GM21367 (cell line): ENCODE results near the gene WWC2.
"Not testable (repeated sequence)": the region's sequence is repeated elsewhere in the genome, so short reads cannot be mapped to it uniquely, and the experiment has no call there.

Experiments used
- ATAC-seq: cut with Tn5 transposase; IDR thresholded peaks from one replicate; pipeline ENCODE4 v1.9.1; 2021; ENCODE audit not compliant: unreplicated experiment

The WWC2 gene

DNA sequence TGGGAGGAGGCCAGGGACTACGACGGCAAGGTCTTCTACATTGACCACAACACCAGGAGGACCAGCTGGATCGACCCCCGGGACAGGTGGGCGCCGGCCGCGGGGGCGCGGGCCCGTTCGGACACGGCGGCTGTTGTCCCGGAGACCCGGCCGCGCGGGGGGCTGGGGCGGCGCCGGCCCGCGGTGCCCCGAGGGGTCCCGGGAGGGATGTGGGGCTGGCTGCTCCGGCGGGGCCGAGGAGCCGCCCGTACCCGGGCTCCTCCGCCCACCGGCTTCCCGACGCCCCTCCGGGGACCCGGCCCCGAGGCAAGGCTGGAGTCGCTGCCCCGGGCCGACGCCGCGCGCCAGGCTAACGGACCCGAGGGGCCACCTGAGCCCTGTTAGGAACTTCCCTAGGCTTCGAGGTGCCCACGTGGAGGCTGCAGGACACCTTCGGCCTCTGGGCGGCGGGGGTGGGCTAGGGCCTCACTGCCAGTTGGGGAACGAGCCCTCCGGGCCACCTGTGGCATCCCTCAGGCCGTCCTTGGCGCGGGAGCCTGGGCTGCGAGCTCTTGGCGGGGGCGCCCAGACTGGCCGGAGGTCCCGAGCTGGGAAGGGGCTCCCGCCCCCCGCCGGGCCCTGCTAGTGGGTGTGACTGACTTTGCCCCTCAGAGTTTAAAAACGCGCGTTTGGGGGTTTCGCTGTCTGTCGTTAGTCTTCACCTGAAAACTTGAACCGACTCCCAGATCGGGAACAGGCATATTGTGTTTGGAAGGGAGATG is 660 bp downstream of the WWC2 start:
- no peak for ATAC-seq

GRCh38 chr4:183100298-183100599 is 1.2 kb downstream of the WWC2 start:
- ATAC-seq: no peak

DNA sequence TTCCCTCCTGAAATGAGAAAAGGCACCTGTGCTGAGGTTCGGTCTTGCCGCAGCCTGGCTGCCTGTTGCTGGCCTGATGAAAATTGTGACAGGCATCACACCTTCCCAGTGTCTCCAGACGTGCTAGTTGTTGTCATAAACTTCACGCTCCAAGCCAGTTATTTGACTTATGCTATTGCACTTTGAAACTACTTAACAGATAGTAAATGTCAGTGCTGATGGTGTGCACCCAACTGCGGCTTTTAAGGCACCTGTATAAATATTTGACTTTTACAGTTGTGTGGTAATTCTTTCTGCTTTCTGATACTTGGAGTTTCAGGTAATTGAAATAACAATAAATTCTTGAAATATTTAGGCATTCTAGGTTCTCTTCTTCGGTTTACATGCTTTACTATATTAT is 1.8 kb downstream of the WWC2 start:
- ATAC-seq: no peak

DNA sequence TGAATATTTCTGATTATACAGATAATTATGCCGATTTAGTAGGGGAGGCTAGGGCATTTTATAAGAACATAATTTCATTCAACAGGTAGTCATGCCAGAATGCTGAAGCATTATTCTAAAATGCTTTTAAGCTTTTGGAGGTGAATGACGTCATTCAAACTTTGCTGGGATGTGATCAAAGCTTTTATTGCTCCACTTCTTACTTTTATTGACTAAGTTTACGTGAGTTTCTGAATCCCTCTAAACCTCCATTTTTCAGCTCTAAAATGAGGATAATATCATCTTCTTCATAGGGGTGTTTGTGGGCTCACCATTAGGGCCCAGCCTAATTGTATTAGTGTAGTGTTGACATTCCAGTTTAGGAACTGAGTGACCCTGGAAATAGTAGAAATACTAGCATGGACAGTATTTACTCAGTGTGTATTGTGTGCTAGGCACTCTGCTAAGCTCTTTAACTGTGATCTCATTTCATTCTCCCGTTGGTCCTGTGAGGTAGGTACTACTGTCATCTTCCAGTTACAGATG is 3.0 kb downstream of the WWC2 start:
- ATAC-seq: no peak

DNA sequence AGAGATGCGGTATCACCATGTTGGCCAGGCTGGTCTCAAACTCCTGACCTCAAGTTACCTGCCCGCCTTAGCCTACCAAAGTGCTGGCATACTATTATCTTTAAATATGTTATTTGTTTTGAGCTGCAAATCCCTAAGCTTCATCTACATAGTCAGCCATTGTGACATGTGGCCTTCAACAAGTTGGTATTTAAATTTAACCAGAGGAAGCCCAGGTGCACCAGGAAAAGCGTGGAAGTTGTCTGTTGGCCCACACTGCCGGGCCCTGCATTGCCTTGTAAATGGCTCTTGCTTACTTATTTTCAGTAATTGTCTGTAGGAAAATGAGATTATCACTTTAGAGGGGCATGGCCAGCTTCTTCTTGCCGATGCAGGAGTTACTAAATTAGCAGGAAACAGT is 6.0 kb downstream of the WWC2 start:
- no peak for ATAC-seq

- no peak for ATAC-seq
These were observed 7.8 kb downstream of the WWC2 start for GRCh38 chr4:183106839-183107238.

GRCh38 chr4:183107891-183108459 is 8.9 kb downstream of the WWC2 start:
- ATAC-seq: no peak

DNA sequence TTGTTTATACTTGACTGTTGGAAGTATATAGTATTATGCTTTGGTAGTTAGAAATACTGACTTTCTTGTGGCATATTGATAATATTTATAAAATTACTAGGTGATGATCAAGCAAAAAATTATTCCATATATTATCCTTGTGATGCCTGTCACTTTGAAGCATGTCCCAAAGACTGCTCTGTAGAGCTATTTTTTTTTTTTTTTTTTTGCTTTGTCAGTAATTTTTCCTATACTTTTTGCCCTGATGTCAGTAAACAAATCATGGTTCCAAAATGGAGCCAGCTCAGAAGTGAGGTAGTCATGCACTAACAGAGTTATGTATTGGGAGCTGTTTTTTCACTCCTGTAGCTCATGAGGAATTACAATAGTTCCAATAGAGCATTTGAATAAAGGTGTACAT is 11.2 kb downstream of the WWC2 start:
- no peak for ATAC-seq

- no peak for ATAC-seq
These were observed 12.4 kb downstream of the WWC2 start for GRCh38 chr4:183111452-183111885.

DNA sequence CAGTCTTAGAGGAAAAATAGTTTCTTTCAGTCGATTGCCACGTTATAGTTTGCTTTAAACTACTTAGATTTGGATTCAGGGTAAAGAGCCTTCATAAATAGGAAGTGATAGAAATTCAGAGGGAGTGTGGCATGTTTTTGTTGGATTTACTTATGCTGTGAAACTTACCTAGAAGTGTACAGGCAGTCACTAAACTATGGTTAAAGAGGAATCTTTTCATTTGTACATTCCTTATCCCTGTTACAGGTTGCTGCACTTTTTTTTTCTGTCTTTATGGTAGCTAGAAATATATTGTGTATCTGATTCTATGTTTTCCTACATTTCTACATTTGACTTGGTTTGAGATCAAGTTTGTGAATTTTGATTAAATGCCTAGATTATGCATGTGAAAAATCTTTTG is 19.1 kb downstream of the WWC2 start:
- no peak for ATAC-seq

DNA sequence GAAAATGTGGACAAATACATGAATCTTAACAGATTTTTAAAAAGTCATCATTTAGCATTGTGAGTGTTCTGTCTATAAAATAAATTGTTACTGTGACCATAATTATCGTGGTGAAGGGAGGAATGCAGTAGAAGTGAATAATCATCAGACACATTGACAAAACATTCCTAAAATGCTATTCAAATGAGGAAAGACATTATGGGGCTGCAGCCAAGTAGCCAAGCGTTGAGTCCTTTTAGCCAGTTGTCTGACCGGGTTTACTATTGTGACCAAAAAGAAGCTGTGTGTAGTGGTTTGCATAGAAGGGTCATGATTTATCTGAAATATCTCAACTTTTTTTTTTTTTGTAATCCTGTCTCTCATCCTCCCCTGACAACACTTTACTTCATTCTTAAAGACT is 19.5 kb downstream of the WWC2 start:
- ATAC-seq: no peak

DNA sequence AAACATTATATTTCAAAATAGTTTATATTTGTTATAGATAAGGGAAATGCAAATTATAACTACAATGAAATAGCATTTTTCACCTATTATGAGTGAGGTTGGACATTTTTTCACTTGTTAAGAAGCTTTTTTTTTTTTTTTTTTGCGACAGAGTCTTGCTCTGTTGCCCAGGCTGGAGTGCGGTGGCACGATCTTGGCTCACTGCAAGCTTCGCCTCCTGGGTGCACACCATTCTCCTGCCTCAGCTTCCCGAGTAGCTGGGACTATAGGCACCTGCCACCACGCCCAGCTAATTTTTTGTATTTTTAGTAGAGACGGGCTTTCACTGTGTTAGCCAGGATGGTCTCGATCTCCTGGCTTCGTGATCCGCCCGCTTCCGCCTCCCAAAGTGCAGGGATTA is 22.6 kb downstream of the WWC2 start:
- ATAC-seq: not testable (repeated sequence)

- no peak for ATAC-seq
These were observed 25.2 kb downstream of the WWC2 start for GRCh38 chr4:183124228-183124627.

- no peak for ATAC-seq
These were observed 25.8 kb downstream of the WWC2 start for GRCh38 chr4:183124865-183125264.

DNA sequence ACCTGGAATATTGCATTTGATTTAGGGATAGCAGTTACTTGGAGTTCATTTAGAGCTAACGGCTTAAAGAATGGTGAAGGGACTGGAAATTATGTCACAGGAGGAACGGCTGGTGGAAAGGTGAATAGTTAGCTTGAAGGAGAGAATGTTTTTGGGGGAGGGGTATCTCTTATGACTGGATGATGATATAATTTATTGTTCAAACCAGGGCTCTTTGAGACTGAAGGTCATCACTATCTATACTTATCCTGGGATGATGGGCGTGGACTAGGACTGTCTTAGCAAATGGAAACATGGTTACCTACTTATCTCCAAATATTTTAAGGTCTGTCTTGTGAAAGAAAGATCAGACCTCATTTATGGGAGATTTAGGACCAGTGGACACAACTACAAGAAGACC is 30.1 kb downstream of the WWC2 start:
- no peak for ATAC-seq

DNA sequence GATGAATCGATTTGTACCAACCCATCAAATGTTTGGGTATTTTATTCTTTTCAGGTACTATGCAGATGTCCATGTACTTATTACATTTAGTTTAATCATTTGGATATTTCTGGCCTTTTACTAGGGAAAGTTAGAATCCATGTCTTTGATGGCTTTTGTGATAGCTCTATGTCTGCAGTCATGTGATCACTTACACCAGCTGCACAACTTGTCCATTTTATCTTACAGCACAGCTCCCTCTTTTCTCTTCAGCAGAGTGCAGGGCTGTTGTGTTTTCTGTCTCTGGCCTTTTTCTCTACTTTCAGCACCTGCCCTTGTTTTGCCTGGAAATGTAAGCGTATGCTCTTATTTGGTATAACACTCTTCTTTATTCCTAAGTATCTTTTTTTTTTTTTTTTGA is 30.6 kb downstream of the WWC2 start:
- ATAC-seq: no peak

GRCh38 chr4:183130328-183131155 is 31.5 kb downstream of the WWC2 start:
- no peak for ATAC-seq

DNA sequence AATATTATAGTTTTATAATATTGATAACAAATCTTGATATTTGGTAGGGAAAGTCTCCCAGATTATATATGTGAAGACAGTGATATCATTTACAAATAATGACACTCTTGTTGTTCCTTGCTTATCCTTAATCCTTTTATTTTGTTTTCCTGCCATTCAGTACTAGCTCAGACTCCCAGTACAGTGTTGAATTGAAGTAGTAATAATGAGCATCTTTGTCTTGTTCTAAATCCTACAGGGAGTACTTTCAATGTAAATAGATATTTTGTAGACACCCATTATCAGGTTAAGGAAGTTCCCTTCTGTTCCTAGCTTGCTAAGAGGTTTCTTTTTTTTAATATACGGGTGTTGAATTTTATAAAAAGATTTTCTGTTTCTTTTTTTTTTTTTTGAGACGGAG is 33.0 kb downstream of the WWC2 start:
- no peak for ATAC-seq

DNA sequence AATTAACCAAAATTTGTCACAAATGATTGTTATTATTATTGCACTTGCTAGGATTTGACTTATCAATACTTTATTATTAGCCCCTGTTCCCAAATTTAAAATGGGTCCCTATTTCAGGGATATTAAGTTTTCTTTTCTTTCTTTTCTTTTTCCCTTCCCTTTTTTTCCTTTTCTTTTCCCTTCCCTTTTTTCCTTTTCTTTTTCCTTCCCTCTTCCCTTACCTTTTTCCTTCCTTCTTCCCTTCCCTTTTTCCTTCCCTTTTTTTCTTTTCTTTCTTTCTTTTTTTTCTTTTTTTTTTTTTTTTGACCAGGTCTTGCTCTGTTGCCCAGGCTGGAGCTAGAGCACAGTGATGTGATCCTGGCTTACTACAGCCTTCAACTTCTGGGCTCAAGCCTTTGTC is 33.8 kb downstream of the WWC2 start:
- no peak for ATAC-seq

DNA sequence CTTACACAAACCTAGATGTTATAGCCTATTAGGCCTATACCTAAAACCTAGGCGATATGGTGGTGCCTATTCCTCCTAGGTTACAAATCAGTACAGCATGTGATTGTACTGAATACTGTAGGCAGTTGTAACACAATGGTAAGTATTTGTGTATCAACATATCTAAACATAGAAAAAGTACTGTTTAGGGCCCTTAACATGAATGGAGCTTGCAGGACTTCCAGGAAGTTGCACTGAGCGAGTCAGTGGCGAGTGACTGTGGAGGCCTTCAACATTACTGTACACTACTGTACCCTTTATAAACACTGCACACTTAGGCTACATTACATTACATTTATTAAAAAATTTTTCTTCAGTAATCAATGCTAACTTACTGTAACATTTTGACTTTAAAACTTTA is 37.8 kb downstream of the WWC2 start:
- no peak for ATAC-seq

- no peak for ATAC-seq
These were observed 40.1 kb downstream of the WWC2 start for GRCh38 chr4:183139058-183139750.
